Activated CD4-positive, alpha-beta memory T cell treated with anti-CD3 and anti-CD28 coated beads, Interleukin-2, amount 10 ng/mL, durations not matched to agents 7 days and 5 days (primary cell): ENCODE results near the gene TENM3. TPM values are rescaled to one million over a fixed set of nuclear protein-coding genes. Genes with fewer than 3 reads are reported as not detected.

ENCODE experiments used
- CTCF ChIA-PET: fragments of 350-600 bp; sonication (Branson Sonifier 250); formaldehyde crosslinking; loops from one replicate; lab custom pipeline; 2021; ENCODE audit warnings: antibody characterized with exemption, inconsistent platforms; lab: Charles Lee
- POLR2A ChIA-PET: fragments of 350-600 bp; sonication (Branson Sonifier 250); formaldehyde crosslinking; loops from one replicate; lab custom pipeline; 2021; ENCODE audit warnings: antibody characterized with exemption; lab: Charles Lee
- DNase-seq: peaks from one replicate; pipeline ENCODE4 v3.0.0-alpha.2; 2020
- H3K27ac Mint-ChIP-seq: one replicate; pipeline ENCODE4 v1.8.0; 2021; ENCODE audit warnings: mild to moderate bottlenecking, mixed read lengths
- H3K27me3 Mint-ChIP-seq: one replicate; pipeline ENCODE4 v1.8.0; 2021; ENCODE audit warnings: mixed read lengths
- H3K36me3 Mint-ChIP-seq: one replicate; pipeline ENCODE4 v1.8.0; 2021; ENCODE audit warnings: low read depth, mixed read lengths
- H3K4me1 Mint-ChIP-seq: one replicate; pipeline ENCODE4 v1.8.0; 2021; ENCODE audit warnings: mixed read lengths
- H3K4me3 Mint-ChIP-seq: one replicate; pipeline ENCODE4 v1.8.0; 2021; ENCODE audit warnings: mild to moderate bottlenecking, mixed read lengths
- H3K9me3 Mint-ChIP-seq: one replicate; pipeline ENCODE4 v1.8.0; 2021; ENCODE audit warnings: mixed read lengths
- total RNA-seq, 2 experiments: library from RNA; stranded (reverse); gene quantifications; one replicate each; pipeline ENCODE4 v1.2.3, GENCODE V29; 2021

The TENM3 gene
- total RNA-seq, 2 experiments from 2014 or later, result not detected

- H3K27ac Mint-ChIP-seq, result no peak overlapping the region
- POLR2A ChIA-PET, result no interaction called here
- H3K36me3 Mint-ChIP-seq, result no peaks in the 10 kb centered on the region
- CTCF ChIA-PET, result no interaction called here
- no peaks in the 10 kb centered on the region for H3K27me3 Mint-ChIP-seq
- DNase-seq, result no peak
- H3K4me3 Mint-ChIP-seq, result no peak overlapping the region
- no peaks in the 10 kb centered on the region for H3K4me1 Mint-ChIP-seq
- no peaks in the 10 kb centered on the region for H3K9me3 Mint-ChIP-seq
Measured at GRCh38 chr4:182655340-182655739, 412.1 kb downstream of the TENM3 start.

- Mint-ChIP-seq H3K36me3 (no peaks in the 10 kb centered on the region), H3K4me3 (no peak overlapping the region), H3K9me3 (no peaks in the 10 kb centered on the region), H3K27ac (no peak overlapping the region), H3K4me1 (no peaks in the 10 kb centered on the region), H3K27me3 (no peaks in the 10 kb centered on the region)
- ChIA-PET CTCF (no interaction called here), POLR2A (no interaction called here)
- DNase-seq, result no peak
Measured at GRCh38 chr4:182662551-182662950, 419.3 kb downstream of the TENM3 start.

GRCh38 chr4:182671231-182671630 is 428.0 kb downstream of the TENM3 start:
- H3K27ac Mint-ChIP-seq, result no peak overlapping the region
- H3K4me3 Mint-ChIP-seq, result no peak overlapping the region
- H3K27me3 Mint-ChIP-seq, result no peaks in the 10 kb centered on the region
- H3K36me3 Mint-ChIP-seq, result no peaks in the 10 kb centered on the region
- no peaks in the 10 kb centered on the region for H3K4me1 Mint-ChIP-seq
- CTCF ChIA-PET, result no interaction called here
- no peaks in the 10 kb centered on the region for H3K9me3 Mint-ChIP-seq
- no peak for DNase-seq
- POLR2A ChIA-PET, result no interaction called here

GRCh38 chr4:182671749-182672148 is 428.5 kb downstream of the TENM3 start:
- Mint-ChIP-seq H3K27me3 (no peaks in the 10 kb centered on the region), H3K36me3 (no peaks in the 10 kb centered on the region), H3K27ac (no peak overlapping the region), H3K4me1 (no peaks in the 10 kb centered on the region), H3K4me3 (no peak overlapping the region), H3K9me3 (no peaks in the 10 kb centered on the region)
- no peak for DNase-seq
- ChIA-PET CTCF (no interaction called here), POLR2A (no interaction called here)

GRCh38 chr4:182678590-182678989 is 435.4 kb downstream of the TENM3 start:
- CTCF ChIA-PET, result no interaction called here

GRCh38 chr4:182679533-182679932 is 436.3 kb downstream of the TENM3 start:
- ChIA-PET POLR2A (no interaction called here), CTCF (no interaction called here)
- Mint-ChIP-seq H3K4me1 (no peaks in the 10 kb centered on the region), H3K27me3 (peaks cover 3% of the 10 kb centered on the region), H3K36me3 (no peaks in the 10 kb centered on the region), H3K27ac (no peak overlapping the region), H3K9me3 (no peaks in the 10 kb centered on the region), H3K4me3 (no peak overlapping the region)
- no peak for DNase-seq

More at GRCh38 chr4:182678590-182678989, 435.4 kb downstream of the TENM3 start:
- H3K27ac Mint-ChIP-seq, result no peak overlapping the region
- H3K4me1 Mint-ChIP-seq, result no peaks in the 10 kb centered on the region
- no peak overlapping the region for H3K4me3 Mint-ChIP-seq
- H3K9me3 Mint-ChIP-seq, result no peaks in the 10 kb centered on the region
- H3K36me3 Mint-ChIP-seq, result no peaks in the 10 kb centered on the region
- H3K27me3 Mint-ChIP-seq, result no peaks in the 10 kb centered on the region
- no peak for DNase-seq
- POLR2A ChIA-PET, result no interaction called here

- DNase-seq, result no peak
- POLR2A ChIA-PET, result no interaction called here
- Mint-ChIP-seq H3K27ac (no peak overlapping the region), H3K9me3 (no peaks in the 10 kb centered on the region), H3K27me3 (peaks cover 3% of the 10 kb centered on the region), H3K36me3 (no peaks in the 10 kb centered on the region), H3K4me1 (no peaks in the 10 kb centered on the region), H3K4me3 (no peak overlapping the region)
- CTCF ChIA-PET, result no interaction called here
Measured at GRCh38 chr4:182680234-182680653, 437.0 kb downstream of the TENM3 start.

- CTCF ChIA-PET, result no interaction called here
- H3K36me3 Mint-ChIP-seq, result no peaks in the 10 kb centered on the region
- POLR2A ChIA-PET, result no interaction called here
- no peak overlapping the region for H3K4me3 Mint-ChIP-seq
- no peaks in the 10 kb centered on the region for H3K9me3 Mint-ChIP-seq
- H3K4me1 Mint-ChIP-seq, result no peaks in the 10 kb centered on the region
- no peak for DNase-seq
- peaks cover 3% of the 10 kb centered on the region for H3K27me3 Mint-ChIP-seq
- no peak overlapping the region for H3K27ac Mint-ChIP-seq
Measured at GRCh38 chr4:182683661-182684060, 440.5 kb downstream of the TENM3 start.

GRCh38 chr4:182684796-182685195 is 441.6 kb downstream of the TENM3 start:
- POLR2A ChIA-PET, result no interaction called here

GRCh38 chr4:182688081-182688480 is 444.9 kb downstream of the TENM3 start:
- Mint-ChIP-seq H3K4me1 (no peaks in the 10 kb centered on the region), H3K36me3 (no peaks in the 10 kb centered on the region), H3K27ac (no peak overlapping the region), H3K27me3 (peaks cover 3% of the 10 kb centered on the region), H3K4me3 (no peak overlapping the region), H3K9me3 (no peaks in the 10 kb centered on the region)
- no peak for DNase-seq
- ChIA-PET POLR2A (no interaction called here), CTCF (no interaction called here)

More at GRCh38 chr4:182684796-182685195, 441.6 kb downstream of the TENM3 start:
- no peak overlapping the region for H3K4me3 Mint-ChIP-seq
- CTCF ChIA-PET, result no interaction called here
- no peak overlapping the region for H3K27ac Mint-ChIP-seq
- H3K4me1 Mint-ChIP-seq, result no peaks in the 10 kb centered on the region
- DNase-seq, result no peak
- H3K27me3 Mint-ChIP-seq, result peaks cover 3% of the 10 kb centered on the region
- H3K36me3 Mint-ChIP-seq, result no peaks in the 10 kb centered on the region
- H3K9me3 Mint-ChIP-seq, result no peaks in the 10 kb centered on the region

GRCh38 chr4:182694551-182694950 is 451.3 kb downstream of the TENM3 start:
- no peak for DNase-seq
- Mint-ChIP-seq H3K4me3 (no peak overlapping the region), H3K9me3 (no peaks in the 10 kb centered on the region), H3K27ac (no peak overlapping the region), H3K4me1 (no peaks in the 10 kb centered on the region), H3K27me3 (no peaks in the 10 kb centered on the region), H3K36me3 (no peaks in the 10 kb centered on the region)
- POLR2A ChIA-PET, result no interaction called here
- CTCF ChIA-PET, result no interaction called here

- ChIA-PET CTCF (no interaction called here), POLR2A (no interaction called here)
- DNase-seq, result no peak
- no peak overlapping the region for H3K27ac Mint-ChIP-seq
- no peaks in the 10 kb centered on the region for H3K27me3 Mint-ChIP-seq
- no peaks in the 10 kb centered on the region for H3K36me3 Mint-ChIP-seq
- no peaks in the 10 kb centered on the region for H3K9me3 Mint-ChIP-seq
- H3K4me3 Mint-ChIP-seq, result no peak overlapping the region
- H3K4me1 Mint-ChIP-seq, result no peaks in the 10 kb centered on the region
Measured at GRCh38 chr4:182695009-182695408, 451.8 kb downstream of the TENM3 start.

- H3K4me3 Mint-ChIP-seq, result no peak overlapping the region
- no peak overlapping the region for H3K27ac Mint-ChIP-seq
- H3K36me3 Mint-ChIP-seq, result no peaks in the 10 kb centered on the region
- ChIA-PET CTCF (no interaction called here), POLR2A (no interaction called here)
- no peak for DNase-seq
- H3K27me3 Mint-ChIP-seq, result no peaks in the 10 kb centered on the region
- no peaks in the 10 kb centered on the region for H3K9me3 Mint-ChIP-seq
- H3K4me1 Mint-ChIP-seq, result no peaks in the 10 kb centered on the region
Measured at GRCh38 chr4:182695842-182696241, 452.6 kb downstream of the TENM3 start.

GRCh38 chr4:182697094-182697493 is 453.9 kb downstream of the TENM3 start:
- CTCF ChIA-PET, result no interaction called here

More at GRCh38 chr4:182697094-182697493, 453.9 kb downstream of the TENM3 start:
- no peak overlapping the region for H3K4me3 Mint-ChIP-seq
- POLR2A ChIA-PET, result no interaction called here
- H3K27ac Mint-ChIP-seq, result no peak overlapping the region
- no peaks in the 10 kb centered on the region for H3K9me3 Mint-ChIP-seq
- no peaks in the 10 kb centered on the region for H3K36me3 Mint-ChIP-seq
- no peak for DNase-seq
- H3K4me1 Mint-ChIP-seq, result no peaks in the 10 kb centered on the region
- no peaks in the 10 kb centered on the region for H3K27me3 Mint-ChIP-seq
